AML-193 (cell line): Measurements from ENCODE around the gene IL36RN.

Experiments used
- DNase-seq, 2 experiments: peaks; one replicate each; lab custom pipeline; 2025; lab: John Stamatoyannopoulos, UW

IL36RN gene

DNA sequence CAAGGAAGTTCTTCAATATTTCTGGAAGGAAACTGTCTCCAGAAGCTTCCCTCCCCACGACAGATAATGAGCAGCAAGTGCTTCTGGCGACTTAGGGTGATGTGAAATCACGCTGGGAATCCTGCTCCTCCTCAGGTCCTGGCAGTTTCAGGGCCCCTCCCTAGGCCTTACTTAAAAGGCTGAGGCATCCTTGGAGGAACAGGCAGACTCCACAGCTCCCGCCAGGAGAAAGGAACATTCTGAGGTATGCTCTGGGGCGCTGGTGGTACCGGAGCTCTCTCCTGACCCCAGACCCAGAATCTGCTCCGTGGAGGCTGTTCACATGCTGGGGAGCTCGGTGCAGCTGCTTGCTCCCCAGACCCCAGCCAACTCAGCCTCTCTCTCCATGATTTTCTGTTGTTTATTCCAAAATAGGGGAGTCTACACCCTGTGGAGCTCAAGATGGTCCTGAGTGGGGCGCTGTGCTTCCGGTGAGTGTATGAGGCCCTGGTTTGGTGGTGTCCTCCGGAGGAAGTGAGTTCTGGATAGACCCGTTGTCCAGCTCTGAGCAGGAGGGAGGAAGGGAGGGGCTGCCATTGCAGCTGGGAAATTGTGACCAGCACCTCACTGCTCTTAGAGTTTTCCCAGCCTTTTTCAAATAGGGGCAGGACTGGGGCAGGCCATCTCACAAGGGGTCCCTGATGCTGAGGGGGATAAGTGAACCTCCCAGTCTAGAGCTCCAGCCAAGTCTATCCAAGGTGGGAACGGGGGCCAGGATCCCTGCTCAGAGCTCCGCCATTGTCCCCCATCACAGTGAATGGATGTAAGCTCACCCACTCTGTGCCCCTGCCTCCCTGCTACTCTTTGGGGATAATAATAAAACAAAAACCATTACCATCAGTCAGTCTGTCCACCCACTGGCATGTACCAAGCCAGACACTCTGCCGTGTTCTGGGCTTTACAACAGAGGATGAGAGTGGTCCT is at the start of gene IL36RN:
IL36RN (plus strand) TSS at position 201 of the 963 bp plus-strand sequence; CDS start at position 442, 241 bp downstream.
- no peak for DNase-seq

DNA sequence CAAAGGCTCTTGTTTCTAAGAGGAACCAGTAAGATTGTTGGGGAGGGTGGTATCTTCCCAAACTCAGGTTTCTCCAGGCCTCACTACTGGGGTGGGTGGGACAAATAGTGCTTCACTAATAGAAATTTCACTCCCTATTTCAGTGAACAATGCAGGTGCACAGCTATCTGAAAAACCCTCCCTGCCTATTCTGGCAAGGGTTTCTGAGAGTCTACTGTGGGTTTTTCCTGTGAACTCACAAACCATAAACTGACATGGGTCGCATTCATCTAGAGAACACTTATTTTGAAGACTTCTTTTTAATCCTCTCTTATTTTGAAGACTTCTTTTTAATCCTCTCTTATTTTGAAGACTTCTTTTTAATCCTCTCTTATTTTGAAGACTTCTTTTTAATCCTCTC is 49.4 kb upstream of the IL36RN start:
- no peak for DNase-seq

DNA sequence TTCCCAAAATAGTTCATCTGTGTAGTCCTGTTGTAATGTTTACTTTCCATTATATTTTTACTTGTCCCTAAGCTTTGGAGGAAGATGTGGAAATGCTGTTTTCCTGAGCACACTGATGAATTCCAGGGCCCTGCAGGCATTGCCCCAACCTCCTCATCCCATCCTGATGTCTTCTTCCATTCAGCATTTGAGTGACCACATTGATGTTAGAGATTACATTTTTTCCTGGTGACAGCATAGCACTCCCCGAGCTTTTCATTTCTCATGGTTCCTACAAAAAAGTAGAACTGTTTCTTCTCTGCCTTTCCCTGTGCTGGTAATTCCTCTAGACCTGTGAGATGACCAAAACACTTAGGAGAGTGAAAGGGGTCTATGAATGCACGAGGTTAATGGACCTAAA is 48.9 kb upstream of the IL36RN start:
- no peak for DNase-seq

DNA sequence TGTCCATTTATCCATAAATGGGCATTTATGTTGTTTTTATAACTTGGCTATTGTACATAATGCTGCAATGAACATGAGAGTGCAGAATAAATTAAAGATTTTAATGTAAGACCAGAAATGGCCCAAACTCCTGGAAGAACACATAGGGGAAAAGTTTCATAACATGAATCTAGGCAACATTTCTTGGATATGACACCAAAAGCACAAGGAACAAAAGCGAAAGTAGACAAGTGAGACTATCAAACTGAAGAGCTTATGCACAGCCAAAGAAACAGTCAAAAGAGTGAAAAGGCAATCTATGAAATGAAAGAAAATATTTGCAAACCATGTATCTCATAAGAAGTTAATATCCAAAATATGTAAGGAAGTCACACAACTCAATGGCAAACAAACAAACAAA is 47.9 kb upstream of the IL36RN start:
- DNase-seq: no peak

DNA sequence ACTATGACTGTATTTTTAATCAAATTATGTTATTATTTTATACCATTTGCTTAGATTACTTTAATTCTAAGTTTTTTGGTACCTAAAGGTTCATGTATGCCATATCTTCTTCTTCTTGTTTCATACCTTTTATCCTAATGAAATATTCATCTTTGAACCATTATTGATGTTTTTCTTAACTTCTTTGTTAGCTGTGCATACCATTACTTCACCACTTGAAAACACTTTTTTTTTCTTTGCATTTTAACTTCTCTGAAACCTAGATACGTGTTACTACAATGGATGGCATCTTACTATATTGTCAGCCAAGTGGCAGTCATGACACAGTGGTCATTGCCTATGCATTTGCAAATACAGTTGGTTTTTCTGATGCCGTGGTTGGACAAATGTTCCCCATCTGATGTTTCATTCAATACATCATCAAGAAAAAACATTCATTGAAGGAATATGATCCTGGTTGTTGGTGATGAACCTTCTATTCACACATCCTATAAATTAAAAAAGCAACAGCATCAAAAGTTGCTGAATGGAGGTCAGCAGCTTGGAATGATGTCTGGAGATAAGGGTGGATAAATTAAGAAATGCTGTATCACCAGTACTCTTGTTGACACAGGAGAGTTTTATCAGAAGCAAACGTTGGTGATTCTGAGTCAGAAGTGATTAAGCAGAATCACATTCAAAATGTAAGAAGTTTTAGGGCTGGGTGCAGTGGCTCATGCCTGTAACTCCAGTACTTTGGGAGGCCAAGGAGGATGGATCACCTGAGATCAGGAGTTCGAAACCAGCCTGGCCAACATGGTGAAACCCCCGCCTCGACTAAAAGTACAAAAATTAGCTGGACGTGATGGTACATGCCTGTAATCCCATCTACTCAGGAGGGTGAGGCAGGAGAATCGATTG is 46.3 kb upstream of the IL36RN start:
- no peak for DNase-seq

DNA sequence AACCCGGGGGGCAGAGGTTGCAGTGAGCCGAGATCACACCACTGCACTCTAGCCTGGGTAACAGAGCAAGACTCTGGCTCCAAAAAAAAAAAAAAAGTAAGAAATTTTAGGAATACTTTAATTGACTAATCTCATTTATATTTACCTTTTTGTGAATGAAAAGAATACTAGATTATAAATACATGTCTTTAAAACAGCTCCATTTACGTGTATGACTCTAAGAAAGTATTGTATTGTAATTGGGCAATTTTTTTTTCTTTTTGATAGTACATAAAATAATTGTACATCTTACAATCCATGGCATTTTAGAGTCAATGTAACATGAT is 45.7 kb upstream of the IL36RN start:
- DNase-seq: no peak

DNA sequence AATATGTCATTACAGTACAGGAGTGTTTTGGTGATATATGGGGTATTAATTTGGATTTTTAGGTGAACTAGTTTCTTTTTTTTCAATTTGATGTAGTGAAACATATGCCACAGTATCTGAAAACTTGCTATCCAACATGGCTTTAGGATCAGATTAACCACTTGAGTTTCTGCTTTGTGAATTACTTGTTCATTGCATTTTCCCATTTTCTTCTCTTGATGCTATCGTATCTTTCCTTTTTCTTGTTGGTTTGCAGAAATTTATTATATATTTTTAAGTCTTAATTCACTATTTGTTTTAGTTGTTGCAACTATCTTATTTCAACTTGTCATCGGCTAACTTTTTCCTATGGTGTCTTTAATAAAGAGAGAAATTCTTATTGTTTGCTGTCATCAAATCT is 44.9 kb upstream of the IL36RN start:
- no peak for DNase-seq

DNA sequence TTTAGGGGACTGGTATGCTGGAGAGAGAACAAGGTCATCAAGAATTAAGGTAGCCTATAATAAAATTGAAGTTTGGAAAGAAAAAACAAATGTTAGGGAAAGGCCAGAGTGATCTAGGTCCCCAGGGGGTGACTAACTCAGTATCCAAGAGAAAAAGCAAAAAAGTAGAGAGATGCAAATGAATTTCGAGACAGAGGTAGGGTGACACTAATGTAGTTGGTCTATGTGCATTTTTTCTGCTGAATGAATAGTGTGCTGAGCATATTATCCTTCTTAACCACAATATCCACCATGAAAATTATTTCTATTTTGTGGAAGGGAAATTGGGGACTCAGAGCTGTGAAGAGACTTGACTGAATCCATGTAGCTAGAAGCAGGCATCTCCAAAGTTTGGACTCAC is 44.0 kb upstream of the IL36RN start:
- DNase-seq: no peak

DNA sequence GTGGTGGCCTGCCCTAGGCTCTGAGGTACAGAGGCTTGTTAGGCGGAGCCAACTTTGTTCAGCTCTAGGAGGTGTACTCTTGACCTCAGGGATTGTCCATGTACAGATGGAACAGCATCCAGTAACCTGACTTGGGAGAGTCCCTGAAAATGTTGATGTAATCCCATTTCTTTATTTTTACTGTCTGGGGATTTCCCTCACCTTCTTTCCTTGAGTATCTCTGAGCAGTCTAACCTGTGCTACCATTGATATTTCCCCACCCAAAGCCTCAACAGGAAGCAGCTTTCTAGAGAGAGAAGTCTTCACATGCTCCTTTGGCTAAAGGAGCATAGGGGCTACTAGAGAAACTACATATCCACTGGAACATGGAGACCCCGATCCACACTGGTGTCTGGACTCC is 43.3 kb upstream of the IL36RN start:
- DNase-seq: no peak

DNA sequence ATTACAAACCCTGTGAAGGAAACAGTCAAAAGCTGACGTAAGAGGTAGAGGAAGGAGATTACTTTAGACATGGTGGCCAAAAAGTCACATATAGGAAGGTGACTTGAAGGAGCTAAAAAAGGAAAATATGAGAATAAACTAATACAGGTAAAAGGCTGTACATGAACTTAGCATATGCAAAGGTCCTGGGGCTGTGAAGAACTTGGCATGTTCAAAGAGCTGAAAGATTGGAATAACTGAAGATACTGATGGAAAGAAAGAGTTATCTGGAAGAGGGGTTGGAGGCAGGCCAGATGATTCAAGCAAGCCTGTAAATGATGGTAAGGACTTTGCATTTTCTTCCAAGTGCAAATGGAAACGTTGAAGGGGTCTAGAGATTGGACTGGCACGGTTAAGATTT is 40.5 kb upstream of the IL36RN start:
- DNase-seq: no peak

DNA sequence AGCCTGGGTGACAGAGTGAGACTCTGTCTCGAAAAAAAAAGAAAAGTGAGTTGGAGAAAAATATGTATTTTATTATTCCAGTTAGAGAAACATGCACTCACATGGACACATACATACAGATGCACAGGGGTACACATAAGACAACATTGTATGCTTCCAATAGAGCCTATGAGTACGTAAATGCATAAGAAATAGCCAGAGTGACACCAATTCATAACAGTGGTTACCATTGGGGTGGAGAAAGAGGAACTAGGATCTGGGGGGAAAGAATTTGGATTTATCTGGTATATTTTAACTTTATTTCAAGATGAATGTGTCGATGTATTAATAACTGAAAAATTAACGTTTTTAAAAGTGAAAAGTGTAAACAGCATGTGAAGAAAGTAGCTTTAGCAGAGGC is 37.7 kb upstream of the IL36RN start:
- DNase-seq: no peak

DNA sequence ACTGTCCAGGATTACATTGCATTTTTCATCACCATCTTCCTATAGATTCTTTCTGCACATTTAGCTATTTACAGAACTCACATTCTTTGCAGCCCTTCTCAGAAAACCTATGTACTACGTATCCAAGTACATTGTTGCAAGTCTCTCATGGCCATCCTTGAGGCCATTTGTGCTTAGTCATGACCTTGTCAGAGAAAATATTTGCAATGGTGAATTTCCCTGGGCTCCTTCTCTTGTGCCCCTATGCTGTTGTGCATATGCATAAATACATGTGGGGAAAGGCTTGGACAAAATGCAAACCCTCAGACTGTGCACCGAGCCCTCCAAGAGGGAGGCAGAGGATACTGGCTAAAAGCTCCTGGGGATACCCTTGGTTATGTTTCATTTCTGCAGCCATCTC is 34.2 kb upstream of the IL36RN start:
- DNase-seq: no peak

DNA sequence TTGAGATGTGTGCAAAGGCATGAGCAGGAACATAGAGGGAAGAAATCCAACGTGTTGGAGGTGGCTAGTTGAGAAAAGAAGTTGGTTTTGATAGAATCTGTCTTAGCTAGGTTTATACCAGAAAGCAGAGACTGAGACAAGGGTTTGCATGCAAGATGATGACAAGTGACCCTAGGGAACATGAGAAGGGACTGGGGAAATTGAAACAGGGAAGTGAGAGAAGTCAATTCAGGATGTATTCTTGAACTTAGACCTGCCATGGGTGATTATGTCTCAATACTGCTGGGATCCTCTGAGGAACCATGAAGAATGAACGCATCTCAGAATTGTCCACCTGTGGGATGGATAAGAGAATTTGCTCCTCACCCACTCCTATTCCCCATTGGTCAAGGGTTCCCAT is 33.3 kb upstream of the IL36RN start:
- no peak for DNase-seq

DNA sequence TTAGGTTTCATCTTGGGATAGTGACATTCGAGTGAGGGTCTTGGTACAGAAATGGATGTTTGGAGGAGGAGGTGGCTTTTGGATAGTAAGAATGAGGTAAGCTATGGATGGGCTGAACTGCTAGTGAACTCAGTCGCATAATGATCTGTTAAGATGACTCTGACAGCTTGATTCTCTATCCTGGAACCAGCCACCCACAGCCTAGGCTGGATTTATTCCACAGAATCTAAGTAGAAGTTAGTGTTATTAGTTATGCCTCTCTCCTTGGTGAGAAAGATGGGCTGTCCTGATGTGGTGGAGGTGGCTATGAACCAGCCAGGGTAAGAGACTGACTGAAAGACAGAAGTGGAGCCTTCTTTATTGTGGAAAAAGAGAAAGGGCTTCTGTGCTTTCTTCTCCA is 31.3 kb upstream of the IL36RN start:
- no peak for DNase-seq

DNA sequence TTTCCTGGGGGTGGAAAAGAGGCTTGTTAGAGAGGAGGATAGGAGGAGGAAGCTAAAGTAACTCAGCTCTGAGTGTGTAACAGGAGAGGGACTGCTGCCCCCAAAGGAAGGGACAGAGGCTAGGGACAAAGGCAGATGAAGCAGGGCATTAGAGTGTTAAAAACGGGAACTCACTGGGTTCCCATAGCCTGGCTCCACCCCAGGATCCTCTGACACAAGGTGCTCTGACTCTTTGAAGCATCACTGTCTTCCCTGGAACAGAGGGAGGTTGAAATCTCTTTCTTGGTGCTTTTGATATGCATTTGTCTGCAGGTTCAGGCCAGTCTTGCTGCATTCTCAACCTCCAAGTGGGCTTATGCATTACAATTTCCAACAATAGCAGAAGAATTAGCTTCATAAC is 30.9 kb upstream of the IL36RN start:
- DNase-seq: no peak

DNA sequence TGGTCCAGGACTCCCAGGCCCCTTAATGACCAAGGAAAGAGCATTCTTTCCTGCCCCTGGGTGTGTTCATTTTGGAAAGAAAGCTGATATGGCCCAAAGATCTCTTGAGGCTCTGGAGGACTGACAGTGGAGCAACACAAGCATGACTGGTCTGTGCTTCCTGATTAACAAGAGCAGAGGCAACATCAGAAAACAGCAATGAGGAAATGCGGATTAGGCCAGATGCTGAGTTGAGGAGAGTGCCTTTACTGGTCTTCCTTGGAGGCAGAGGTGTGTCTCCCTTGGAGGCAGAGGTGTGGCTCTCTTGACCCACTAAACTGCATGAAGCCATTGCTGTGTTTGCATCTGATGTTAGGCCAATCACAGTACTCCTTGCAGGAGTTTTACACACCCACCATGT is 26.3 kb upstream of the IL36RN start:
- DNase-seq: no peak

DNA sequence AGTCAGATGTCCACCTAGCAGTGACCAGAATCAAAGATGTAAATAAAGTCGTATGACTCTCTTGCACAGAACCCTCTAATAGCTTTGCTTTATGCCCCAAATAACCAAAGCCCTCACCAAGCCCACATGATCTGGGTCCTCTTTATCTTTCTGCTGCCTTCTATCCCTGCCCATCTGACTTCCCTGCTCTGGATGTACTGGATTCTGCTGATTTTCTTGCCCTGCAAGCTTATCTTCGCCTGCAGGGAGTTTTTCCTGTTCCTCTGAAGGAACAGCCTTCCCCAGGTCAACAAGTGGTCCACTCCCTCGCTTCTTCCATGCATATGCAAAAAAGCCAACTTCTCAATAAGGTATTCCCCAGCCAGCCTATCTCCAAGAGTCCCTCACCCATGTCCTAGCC is 25.0 kb upstream of the IL36RN start:
- no peak for DNase-seq

DNA sequence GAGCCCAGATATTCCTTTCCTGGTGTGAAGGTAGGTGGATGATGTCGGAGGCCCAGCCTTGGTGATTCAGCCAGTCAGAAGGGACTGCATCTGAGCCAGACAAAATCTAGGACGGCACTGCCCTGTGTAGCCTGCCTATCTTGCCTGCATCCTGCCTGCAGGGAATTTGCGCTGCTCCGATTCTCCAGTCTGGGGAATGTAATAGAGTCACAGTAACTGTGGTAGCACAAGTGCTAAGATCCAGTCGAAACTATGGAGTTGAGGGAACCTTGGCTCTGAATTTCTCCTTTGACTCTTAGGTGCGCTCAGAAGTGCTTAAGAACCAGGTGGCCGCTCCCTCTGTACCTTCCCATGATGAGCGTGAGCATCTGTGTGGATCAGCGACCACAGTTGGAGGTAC is 22.2 kb upstream of the IL36RN start:
- DNase-seq: no peak

DNA sequence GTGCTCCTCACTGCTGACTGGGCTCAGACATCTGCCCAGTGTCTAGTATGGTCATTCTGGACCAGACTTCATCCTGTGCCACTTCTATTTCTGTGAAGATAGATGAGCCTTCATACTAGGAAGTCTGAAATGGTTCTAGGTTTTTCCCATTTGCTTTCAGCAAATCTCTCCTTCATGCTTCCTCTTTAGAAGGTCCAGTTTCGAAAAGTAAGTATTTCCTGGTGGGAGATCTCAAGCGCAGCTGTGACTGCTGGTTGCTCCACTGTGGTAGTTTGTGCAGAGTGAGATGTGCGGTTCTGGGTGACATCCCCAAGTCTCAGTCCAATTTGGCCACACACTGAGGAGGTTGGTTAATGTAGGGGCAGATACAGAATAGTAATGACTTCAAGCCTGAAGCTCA is 20.7 kb upstream of the IL36RN start:
- no peak for DNase-seq

DNA sequence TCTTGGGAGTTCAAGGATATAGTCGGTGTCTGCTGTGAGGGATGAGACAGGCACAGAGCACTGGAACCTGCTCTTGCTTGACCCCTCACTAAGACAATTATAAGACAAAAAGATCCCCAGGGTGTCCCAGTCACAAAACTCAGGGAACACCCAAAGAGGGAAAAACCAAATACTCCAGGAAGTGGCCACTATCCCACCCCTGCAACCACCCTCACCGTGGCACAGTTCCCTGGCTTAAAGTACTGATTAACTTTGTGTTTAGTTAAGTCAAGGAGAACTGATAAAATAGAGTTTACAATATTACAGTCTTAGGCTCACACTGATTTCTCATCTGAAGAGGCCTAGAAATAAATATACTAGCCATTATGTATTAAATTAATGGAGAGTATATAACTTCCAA is 19.8 kb upstream of the IL36RN start:
- no peak for DNase-seq

DNA sequence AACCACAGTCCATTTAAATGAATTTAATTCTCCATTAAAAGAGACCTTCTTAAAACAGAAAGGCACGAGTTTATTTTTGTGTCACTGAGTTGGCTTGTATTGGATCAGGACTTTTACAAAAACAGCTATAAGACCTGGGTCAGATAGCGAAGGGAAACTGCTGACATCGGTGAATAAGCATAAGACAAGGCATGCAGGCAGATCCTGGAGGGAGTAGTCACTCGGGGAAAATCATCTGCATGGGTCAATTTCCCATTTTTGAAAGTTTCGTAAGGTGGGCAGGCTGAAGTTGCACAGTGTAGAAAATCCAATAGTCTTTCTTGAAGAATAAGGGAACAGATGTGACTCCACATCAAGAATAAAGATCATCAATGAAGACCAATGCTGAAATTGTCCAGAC is 19.3 kb upstream of the IL36RN start:
- DNase-seq: no peak

DNA sequence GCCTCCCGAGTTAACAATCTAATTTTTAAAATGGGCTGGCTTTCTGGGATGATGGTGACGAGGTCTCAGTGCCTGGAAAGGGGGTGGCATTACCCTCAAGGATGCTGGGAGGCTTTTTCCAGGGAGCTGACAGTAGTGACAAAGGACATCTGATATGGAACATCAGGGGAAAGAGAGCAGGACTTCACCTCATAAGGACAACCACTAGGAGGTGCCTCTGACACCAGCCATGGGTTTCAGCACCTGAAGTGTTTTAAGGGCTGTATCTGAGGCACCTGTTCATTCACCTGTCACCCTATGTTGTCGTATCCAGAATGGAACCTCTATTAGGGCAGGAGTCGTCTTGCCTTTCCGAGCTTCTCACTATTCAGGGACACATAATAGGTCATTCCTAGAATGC is 17.1 kb upstream of the IL36RN start:
- no peak for DNase-seq

DNA sequence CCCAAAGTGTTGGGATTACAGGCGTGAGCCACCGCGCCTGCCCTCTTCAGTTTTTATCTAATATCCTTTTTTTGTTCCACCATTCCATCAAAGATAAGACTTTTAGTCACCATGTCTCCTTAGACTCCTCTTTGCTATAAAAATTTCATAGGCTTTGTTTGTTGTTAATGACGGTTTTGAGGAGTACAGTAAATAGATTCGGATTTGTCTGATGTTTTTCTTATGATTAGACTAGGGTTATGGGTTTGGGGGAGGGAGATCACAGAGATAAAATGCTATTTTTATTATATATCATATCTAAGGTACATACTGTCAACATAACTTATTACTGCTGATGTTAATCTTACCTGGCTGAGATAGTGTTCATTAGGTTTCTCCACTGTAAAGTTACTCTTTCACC is 12.5 kb upstream of the IL36RN start:
- DNase-seq: no peak
